ENCODE data around the gene SLC8A2. TPM values are rescaled to one million over a fixed set of nuclear protein-coding genes. Genes with fewer than 3 reads are reported as not detected.

SLC8A2 gene
- total and polyA plus RNA-seq, 2 of the 8 experiments (the other 6 are each of a cell fraction or from before 2014, with no cell fraction given), result 7.3 to 12.4 TPM

GRCh38 chr19:47380559-47380958 lies 91.1 kb downstream of the SLC8A2 start:
- Histone ChIP-seq H4K5ac (ENCODE audit: insufficient read length, low read depth, low read length) (no peak overlapping the region), H3K27ac (ENCODE audit: low read depth, low read length) (no peak overlapping the region), H3K4ac (replicated peaks; ENCODE audit: insufficient read length, low read depth, low read length) (no peak overlapping the region), H3K79me2 (ENCODE audit: control insufficient read depth in 1 of 2, insufficient read depth in 2 of 2, low read length in 2 of 2) (no peaks in the 10 kb centered on the region), H3K4me3 (ENCODE audit: extremely low read depth in 1 of 4, insufficient read depth in 2 of 4, low read depth in 3 of 4, low read length in 4 of 4) (no peak overlapping the region), H2AFZ (ENCODE audit: low read length) (no peak overlapping the region), H3K4me1 (replicated peaks in 1 of 4; ENCODE audit: control insufficient read depth in 3 of 4, insufficient read depth in 4 of 4, low read length in 3 of 4) (no peaks in the 10 kb centered on the region), H3K56ac (replicated peaks; ENCODE audit: insufficient read length, low read depth, low read length) (no peak overlapping the region), H3K9me3 (ENCODE audit: insufficient read depth in 2 of 2, low read depth in 1 of 2, low read length in 1 of 2) (no peaks in the 10 kb centered on the region), H2BK120ac (replicated peaks; ENCODE audit: low read depth, low read length) (no peak overlapping the region), H2BK20ac (ENCODE audit: low read length) (no peak overlapping the region), H3K18ac (ENCODE audit: extremely low read depth, low read length) (no peak overlapping the region), H3K27me3 (replicated peaks in 1 of 4; ENCODE audit: control insufficient read depth in 3 of 4, extremely low read depth in 1 of 4, insufficient read depth in 3 of 4, low read length in 3 of 4) (no peaks in the 10 kb centered on the region), H3K14ac (ENCODE audit: insufficient read length) (no peak overlapping the region), H3K23me2 (ENCODE audit: low read depth, low read length) (no peaks in the 10 kb centered on the region), H3K9ac (replicated peaks in 1 of 4; ENCODE audit: extremely low read depth in 1 of 4, low read depth in 3 of 4, low read length in 3 of 4) (no peak overlapping the region), H3K23ac (ENCODE audit: insufficient read length) (no peak overlapping the region), H3K79me1 (ENCODE audit: low read depth, low read length) (no peaks in the 10 kb centered on the region), H3K36me3 (ENCODE audit: control insufficient read depth in 2 of 4, insufficient read depth in 4 of 4, low read length in 3 of 4) (peaks cover 27 to 58% (median 53%) of the 10 kb centered on the region in 4 experiments; a peak in 7 of 8 replicates), H4K91ac (replicated peaks; ENCODE audit: insufficient read length, low read length) (no peak overlapping the region), H2BK5ac (ENCODE audit: low read depth, low read length) (no peak overlapping the region), H2BK15ac (ENCODE audit: low read length) (no peak overlapping the region), H2BK12ac (ENCODE audit: low read depth, low read length) (no peak overlapping the region), H2AK5ac (ENCODE audit: low read depth, low read length) (no peak overlapping the region), H4K20me1 (replicated peaks in 1 of 2; ENCODE audit: control insufficient read depth in 1 of 2, insufficient read depth in 2 of 2, low read length in 2 of 2) (peaks cover 2 to 4% of the 10 kb centered on the region in 2 experiments), H3K4me2 (ENCODE audit: insufficient read depth in 1 of 2, low read depth in 2 of 2, low read length in 2 of 2) (no peak overlapping the region), H4K8ac (ENCODE audit: extremely low read depth, insufficient read depth, low read length) (no peak overlapping the region)
- FAIRE-seq, result no peak
- TF ChIP-seq, protein P1, sequence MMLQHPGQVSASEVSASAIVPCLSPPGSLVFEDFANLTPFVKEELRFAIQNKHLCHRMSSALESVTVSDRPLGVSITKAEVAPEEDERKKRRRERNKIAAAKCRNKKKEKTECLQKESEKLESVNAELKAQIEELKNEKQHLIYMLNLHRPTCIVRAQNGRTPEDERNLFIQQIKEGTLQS (IDR thresholded peaks at IDR 0.05; ENCODE audit: insufficient read depth, low read depth, low read length), result no peak
- TF ChIP-seq PHF8 (conservative IDR thresholded peaks at IDR 0.05; ENCODE audit: low read depth, low read length), result no peak
- TF ChIP-seq CHD1 (IDR thresholded peaks at IDR 0.05; ENCODE audit: low read depth, low read length), result no peak
- TF ChIP-seq JUND (IDR thresholded peaks at IDR 0.05; ENCODE audit: low read length), result no peak
- no peak for TF ChIP-seq SIN3A (conservative IDR thresholded peaks at IDR 0.05 in 1 of 2, IDR thresholded peaks at IDR 0.05 in 1 of 2; ENCODE audit: low read depth in 1 of 2, low read length in 2 of 2)
- no peak for TF ChIP-seq NRF1 (IDR thresholded peaks at IDR 0.05; ENCODE audit: low read depth, low read length)
- TF ChIP-seq ASH2L (IDR thresholded peaks at IDR 0.05; ENCODE audit: low read length), result no peak
- no peak for TF ChIP-seq TEAD4 (IDR thresholded peaks at IDR 0.05; ENCODE audit: low read depth, low read length)
- TF ChIP-seq TAF1 (IDR thresholded peaks at IDR 0.05; ENCODE audit: low read depth, low read length), result no peak
- no peak for TF ChIP-seq KDM4A (IDR thresholded peaks at IDR 0.05; ENCODE audit: low read depth, low read length, severe bottlenecking)
- TF ChIP-seq MAFK (IDR thresholded peaks at IDR 0.05; ENCODE audit: low read depth, low read length), result no peak
- ChIA-PET POLR2A (ENCODE audit: partially characterized antibody) (interaction anchor here (1.1 to 1.8 kb wide), 4 partner anchors 9 to 22 kb away, joined by 4 to 6 read pairs (median 5); no protein-coding TSS in a partner anchor), CTCF (ENCODE audit: partially characterized antibody) (interaction anchor here (5.1 to 6.8 kb wide), 2 partner anchors 10 to 35 kb away, joined by 19 to 50 read pairs; no protein-coding TSS in a partner anchor)
- 86% methylated on average over 6 of the region's 6 CpGs; no CpG with 5 or more reads in 1 of the 2 experiments for WGBS, 2 experiments (ENCODE audit: extremely low coverage in 1 of 2, insufficient coverage in 1 of 2, insufficient read length in 1 of 2, insufficient replicate concordance in 2 of 2, low coverage in 1 of 2, low lambda C conversion rate in 2 of 2, missing lambda C conversion rate in 1 of 2)
- no peak for DNase-seq (ENCODE audit: low read depth in 1 of 2, low spot score in 2 of 2)
